T-helper 2 cell treated with Interferon-gamma antibody and Interleukin-4, amounts not matched to agents 5 μg/mL and 100 μg/mL, for 36 hours (primary cell): ENCODE data around the gene PGAM5.

Experiments used
- DNase-seq: peaks from one replicate; pipeline ENCODE4 v3.0.0; 2021; ENCODE audit warnings: low spot score
- H3K27ac Mint-ChIP-seq: one replicate; pipeline ENCODE4 v1.8.0; 2021; ENCODE audit warnings: mild to moderate bottlenecking, mixed read lengths
- H3K27me3 Mint-ChIP-seq: one replicate; pipeline ENCODE4 v1.8.0; 2021; ENCODE audit warnings: low read depth, mixed read lengths
- H3K36me3 Mint-ChIP-seq: one replicate; pipeline ENCODE4 v1.8.0; 2021; ENCODE audit warnings: low read depth, mixed read lengths
- H3K4me1 Mint-ChIP-seq: one replicate; pipeline ENCODE4 v1.8.0; 2021; ENCODE audit warnings: low read depth, mixed read lengths
- H3K4me3 Mint-ChIP-seq: one replicate; pipeline ENCODE4 v1.8.0; 2022; ENCODE audit warnings: mild to moderate bottlenecking, moderate library complexity, mixed read lengths
- H3K9me3 Mint-ChIP-seq: one replicate; pipeline ENCODE4 v1.8.0; 2021; ENCODE audit warnings: mixed read lengths

PGAM5 gene

GRCh38 chr12:132703641-132704040, 7.0 kb upstream of the PGAM5 start:
- no peaks in the 10 kb centered on the region for H3K27me3 Mint-ChIP-seq
- peaks cover 2% of the 10 kb centered on the region for H3K4me1 Mint-ChIP-seq
- H3K4me3 Mint-ChIP-seq = no peak overlapping the region
- peak overlapping the region; percentile 14 for H3K27ac Mint-ChIP-seq
- peaks cover 36% of the 10 kb centered on the region for H3K36me3 Mint-ChIP-seq
- H3K9me3 Mint-ChIP-seq = no peaks in the 10 kb centered on the region
- DNase-seq = no peak

- Mint-ChIP-seq H3K27ac (no peak overlapping the region), H3K4me3 (peak overlapping the region; percentile 22), H3K36me3 (peaks cover 20% of the 10 kb centered on the region), H3K9me3 (no peaks in the 10 kb centered on the region), H3K27me3 (no peaks in the 10 kb centered on the region), H3K4me1 (peaks cover 7% of the 10 kb centered on the region)
- no peak for DNase-seq
These were observed 3.4 kb upstream of the PGAM5 start for GRCh38 chr12:132707241-132707640.

- peaks cover 11% of the 10 kb centered on the region for H3K4me1 Mint-ChIP-seq
- no peak overlapping the region for H3K27ac Mint-ChIP-seq
- peaks cover 20% of the 10 kb centered on the region for H3K36me3 Mint-ChIP-seq
- no peak overlapping the region for H3K4me3 Mint-ChIP-seq
- H3K9me3 Mint-ChIP-seq = no peaks in the 10 kb centered on the region
- no peaks in the 10 kb centered on the region for H3K27me3 Mint-ChIP-seq
- no peak for DNase-seq
These were observed 2.5 kb upstream of the PGAM5 start for GRCh38 chr12:132708150-132708549.

- H3K4me1 Mint-ChIP-seq = peaks cover 18% of the 10 kb centered on the region
- peaks cover 14% of the 10 kb centered on the region for H3K36me3 Mint-ChIP-seq
- no peaks in the 10 kb centered on the region for H3K27me3 Mint-ChIP-seq
- H3K9me3 Mint-ChIP-seq = no peaks in the 10 kb centered on the region
- peak overlapping the region; percentile 88 for H3K27ac Mint-ChIP-seq
- peak overlapping the region; percentile 95 for H3K4me3 Mint-ChIP-seq
- peak; percentile 21 for DNase-seq
These were observed 618 bp upstream of the PGAM5 start for GRCh38 chr12:132710043-132710404.

- Mint-ChIP-seq H3K4me1 (peaks cover 18% of the 10 kb centered on the region), H3K36me3 (peaks cover 14% of the 10 kb centered on the region), H3K4me3 (peak overlapping the region; percentile 85), H3K27me3 (no peaks in the 10 kb centered on the region), H3K9me3 (no peaks in the 10 kb centered on the region), H3K27ac (peak overlapping the region; percentile 49)
- DNase-seq = peak; percentile 22
These were observed 620 bp downstream of the PGAM5 start for GRCh38 chr12:132711080-132711843.

GRCh38 chr12:132713123-132713522, 2.5 kb downstream of the PGAM5 start:
- Mint-ChIP-seq H3K27me3 (no peaks in the 10 kb centered on the region), H3K9me3 (no peaks in the 10 kb centered on the region), H3K36me3 (peaks cover 18% of the 10 kb centered on the region), H3K4me3 (no peak overlapping the region), H3K4me1 (peaks cover 16% of the 10 kb centered on the region), H3K27ac (no peak overlapping the region)
- no peak for DNase-seq

- no peaks in the 10 kb centered on the region for H3K27me3 Mint-ChIP-seq
- no peak for DNase-seq
- H3K27ac Mint-ChIP-seq = no peak overlapping the region
- H3K36me3 Mint-ChIP-seq = peaks cover 33% of the 10 kb centered on the region
- H3K9me3 Mint-ChIP-seq = no peaks in the 10 kb centered on the region
- peaks cover 13% of the 10 kb centered on the region for H3K4me1 Mint-ChIP-seq
- no peak overlapping the region for H3K4me3 Mint-ChIP-seq
These were observed 5.2 kb downstream of the PGAM5 start for GRCh38 chr12:132715874-132716273.

- peaks cover 36% of the 10 kb centered on the region for H3K36me3 Mint-ChIP-seq
- DNase-seq = no peak
- no peaks in the 10 kb centered on the region for H3K27me3 Mint-ChIP-seq
- no peak overlapping the region for H3K27ac Mint-ChIP-seq
- peaks cover 13% of the 10 kb centered on the region for H3K4me1 Mint-ChIP-seq
- no peaks in the 10 kb centered on the region for H3K9me3 Mint-ChIP-seq
- no peak overlapping the region for H3K4me3 Mint-ChIP-seq
These were observed 5.7 kb downstream of the PGAM5 start for GRCh38 chr12:132716356-132716755.

- H3K9me3 Mint-ChIP-seq = no peaks in the 10 kb centered on the region
- no peaks in the 10 kb centered on the region for H3K27me3 Mint-ChIP-seq
- DNase-seq = no peak
- H3K4me3 Mint-ChIP-seq = no peak overlapping the region
- peaks cover 13% of the 10 kb centered on the region for H3K4me1 Mint-ChIP-seq
- peaks cover 38% of the 10 kb centered on the region for H3K36me3 Mint-ChIP-seq
- H3K27ac Mint-ChIP-seq = no peak overlapping the region
These were observed 6.4 kb downstream of the PGAM5 start for GRCh38 chr12:132717011-132717410.

GRCh38 chr12:132717531-132718387, 7.1 kb downstream of the PGAM5 start:
- Mint-ChIP-seq H3K36me3 (peaks cover 41% of the 10 kb centered on the region), H3K4me3 (no peak overlapping the region), H3K27me3 (no peaks in the 10 kb centered on the region), H3K4me1 (peaks cover 10% of the 10 kb centered on the region), H3K9me3 (no peaks in the 10 kb centered on the region), H3K27ac (no peak overlapping the region)
- DNase-seq = no peak

- H3K9me3 Mint-ChIP-seq = no peaks in the 10 kb centered on the region
- H3K4me3 Mint-ChIP-seq = no peak overlapping the region
- peaks cover 3% of the 10 kb centered on the region for H3K4me1 Mint-ChIP-seq
- H3K27me3 Mint-ChIP-seq = no peaks in the 10 kb centered on the region
- DNase-seq = no peak
- peaks cover 45% of the 10 kb centered on the region for H3K36me3 Mint-ChIP-seq
- H3K27ac Mint-ChIP-seq = no peak overlapping the region
These were observed 8.0 kb downstream of the PGAM5 start for GRCh38 chr12:132718644-132719043.

- H3K4me3 Mint-ChIP-seq = no peak overlapping the region
- peaks cover 49% of the 10 kb centered on the region for H3K36me3 Mint-ChIP-seq
- H3K27ac Mint-ChIP-seq = no peak overlapping the region
- no peak for DNase-seq
- peaks cover 3% of the 10 kb centered on the region for H3K4me1 Mint-ChIP-seq
- H3K9me3 Mint-ChIP-seq = no peaks in the 10 kb centered on the region
- H3K27me3 Mint-ChIP-seq = no peaks in the 10 kb centered on the region
These were observed 8.7 kb downstream of the PGAM5 start for GRCh38 chr12:132719141-132719953.

- Mint-ChIP-seq H3K36me3 (peaks cover 47% of the 10 kb centered on the region), H3K4me3 (no peak overlapping the region), H3K27me3 (no peaks in the 10 kb centered on the region), H3K9me3 (no peaks in the 10 kb centered on the region), H3K27ac (no peak overlapping the region), H3K4me1 (no peaks in the 10 kb centered on the region)
- no peak for DNase-seq
These were observed 9.3 kb downstream of the PGAM5 start for GRCh38 chr12:132719954-132720324.
